ENCODE results near the gene CH25H. TPM values are rescaled to one million over a fixed set of nuclear protein-coding genes. Genes with fewer than 3 reads are reported as not detected.

CH25H gene
- polyA plus RNA-seq, 1 of the 3 experiments (the other 2 are of a cell fraction), result not detected

DNA sequence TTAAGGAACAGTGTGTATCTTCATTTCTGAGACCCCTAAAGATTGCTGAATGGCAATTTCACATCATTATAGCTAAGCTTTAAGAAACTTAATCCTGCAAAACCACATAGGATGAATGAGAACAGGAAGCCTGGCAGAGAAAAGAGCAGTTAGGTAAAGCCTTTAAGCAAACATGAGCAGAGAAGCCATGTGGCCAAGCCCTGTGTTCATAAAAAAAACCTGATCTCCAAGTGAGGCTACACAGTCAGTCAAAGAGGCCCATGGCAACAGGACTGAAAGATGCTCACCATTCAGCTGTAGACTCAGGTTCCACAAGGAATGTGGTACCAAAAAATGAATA, 35.2 kb upstream of the CH25H start:
- no peaks in the 10 kb centered on the region for H3K27me3 ChIP-seq (ENCODE audit: insufficient read depth)
- POLR2A ChIA-PET, result no interaction called here
- peaks cover 9 to 11% of the 10 kb centered on the region in 2 experiments for H3K36me3 ChIP-seq (replicated peaks in 1 of 2; ENCODE audit: control insufficient read depth in 1 of 2, insufficient read depth in 2 of 2, low read length in 1 of 2)
- no peaks in the 10 kb centered on the region for H3K9me2 ChIP-seq
- no peak overlapping the region for H2AFZ ChIP-seq (ENCODE audit: low read depth)
- CTCF ChIA-PET, result interaction anchor here (0.9 kb wide), 1 partner anchor 25 kb away, joined by 3 read pairs; no protein-coding TSS in a partner anchor
- no peak overlapping the region for H3K4me3 ChIP-seq (ENCODE audit: low read depth in 2 of 2, low read length in 1 of 2)
- no peaks in the 10 kb centered on the region for H3F3A ChIP-seq (replicated peaks; ENCODE audit: insufficient read depth)
- H3K9me3 ChIP-seq, result no peaks in the 10 kb centered on the region
- H3K4me2 ChIP-seq, result no peak overlapping the region
- H3K79me2 ChIP-seq (ENCODE audit: insufficient read depth), result no peaks in the 10 kb centered on the region; the same call in 1 of the 2 replicates
- H4K20me1 ChIP-seq (ENCODE audit: insufficient read depth), result no peaks in the 10 kb centered on the region
- H3K9ac ChIP-seq, result no peak overlapping the region
- TF ChIP-seq TAF1 (IDR thresholded peaks at IDR 0.05; ENCODE audit: borderline replicate concordance, low read depth, low read length) (no peak), NFIC (IDR thresholded peaks at IDR 0.05; ENCODE audit: borderline replicate concordance) (no peak)
- no peaks in the 10 kb centered on the region; a peak in 1 of 4 replicates for H3K4me1 ChIP-seq (ENCODE audit: control insufficient read depth in 1 of 2, insufficient read depth in 2 of 2, low read depth in 1 of 2, low read length in 1 of 2)
- DNase-seq, result no peak
- no peak overlapping the region for H3K27ac ChIP-seq (ENCODE audit: low read depth in 2 of 2, low read length in 1 of 2)

DNA sequence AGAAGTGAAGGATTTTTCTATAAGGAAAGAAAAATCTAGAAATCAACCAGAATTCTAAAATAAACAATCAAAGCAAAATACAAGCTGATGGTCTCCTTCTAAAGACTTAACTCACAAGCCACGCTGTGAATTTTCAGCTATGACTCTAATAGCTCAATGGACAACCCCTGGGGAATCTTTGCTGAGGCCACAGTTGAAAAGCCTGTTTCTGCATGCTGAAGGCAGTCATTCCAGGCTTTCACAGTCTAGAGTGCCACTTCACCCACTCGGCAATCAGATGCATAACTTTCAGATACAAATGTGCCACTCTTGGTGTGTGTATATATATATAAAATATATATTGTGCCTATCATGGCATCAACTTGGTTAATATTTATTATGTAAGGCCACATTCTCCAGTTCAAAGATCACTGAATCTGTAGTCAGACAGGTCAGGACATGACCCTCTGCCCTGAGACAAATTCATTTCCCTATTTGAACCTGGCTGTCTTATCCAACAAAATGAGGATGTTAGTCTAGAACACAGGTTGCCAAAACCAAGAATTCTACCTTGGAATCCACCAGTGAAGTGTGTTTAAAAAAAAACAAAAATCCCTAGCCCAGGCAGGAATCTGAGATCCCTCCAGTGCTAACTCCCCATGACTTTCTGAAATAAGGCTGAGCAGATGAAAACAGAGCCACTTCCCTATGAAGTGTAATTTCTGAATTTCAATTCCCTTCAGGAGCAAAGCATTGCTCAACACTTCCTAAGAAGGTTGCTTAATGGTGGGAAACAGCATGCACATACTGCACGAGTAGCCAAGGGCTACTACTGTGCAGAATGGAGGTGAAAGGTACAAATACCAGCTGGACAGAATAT, 34.6 kb upstream of the CH25H start:
- Histone ChIP-seq H3K4me1 (ENCODE audit: control insufficient read depth in 1 of 2, insufficient read depth in 2 of 2, low read depth in 1 of 2, low read length in 1 of 2) (no peaks in the 10 kb centered on the region; a peak in 1 of 4 replicates), H3K27ac (ENCODE audit: low read depth in 2 of 2, low read length in 1 of 2) (no peak overlapping the region), H3K9ac (no peak overlapping the region), H3K4me3 (ENCODE audit: low read depth in 2 of 2, low read length in 1 of 2) (no peak overlapping the region), H3F3A (replicated peaks; ENCODE audit: insufficient read depth) (no peaks in the 10 kb centered on the region), H3K27me3 (ENCODE audit: insufficient read depth) (no peaks in the 10 kb centered on the region), H4K20me1 (ENCODE audit: insufficient read depth) (no peaks in the 10 kb centered on the region), H3K9me3 (no peaks in the 10 kb centered on the region), H2AFZ (ENCODE audit: low read depth) (no peak overlapping the region), H3K4me2 (no peak overlapping the region), H3K79me2 (ENCODE audit: insufficient read depth) (no peaks in the 10 kb centered on the region; the same call in 1 of the 2 replicates), H3K36me3 (replicated peaks in 1 of 2; ENCODE audit: control insufficient read depth in 1 of 2, insufficient read depth in 2 of 2, low read length in 1 of 2) (peaks cover 9 to 11% of the 10 kb centered on the region in 2 experiments), H3K9me2 (no peaks in the 10 kb centered on the region)
- ChIA-PET POLR2A (no interaction called here), CTCF (interaction anchor here (0.9 kb wide), 1 partner anchor 24 kb away, joined by 3 read pairs; no protein-coding TSS in a partner anchor)
- TF ChIP-seq, protein P1, sequence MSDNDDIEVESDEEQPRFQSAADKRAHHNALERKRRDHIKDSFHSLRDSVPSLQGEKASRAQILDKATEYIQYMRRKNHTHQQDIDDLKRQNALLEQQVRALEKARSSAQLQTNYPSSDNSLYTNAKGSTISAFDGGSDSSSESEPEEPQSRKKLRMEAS (IDR thresholded peaks at IDR 0.05; ENCODE audit: low read depth), result no peak
- no peak for TF ChIP-seq FOXJ3 (CRISPR knock-in tag; IDR thresholded peaks at IDR 0.05)
- no peak for TF ChIP-seq EZH2phosphoT487 (IDR thresholded peaks at IDR 0.05; ENCODE audit: borderline replicate concordance, low read depth)
- no peak for TF ChIP-seq CHD2 (IDR thresholded peaks at IDR 0.05; ENCODE audit: low read length, partially characterized antibody)
- TF ChIP-seq SMC3 (IDR thresholded peaks at IDR 0.05; ENCODE audit: low read depth, low read length), result no peak
- no peak for TF ChIP-seq POLR2AphosphoS5 (IDR thresholded peaks at IDR 0.05; ENCODE audit: low read depth, low read length)
- no peak for TF ChIP-seq JUND (IDR thresholded peaks at IDR 0.05)
- TF ChIP-seq YY1 (IDR thresholded peaks at IDR 0.05; ENCODE audit: low read depth), result no peak
- no peak for DNase-seq
- WGBS (ENCODE audit: low lambda C conversion rate), result 90% methylated on average over 3 of the region's 3 CpGs

DNA sequence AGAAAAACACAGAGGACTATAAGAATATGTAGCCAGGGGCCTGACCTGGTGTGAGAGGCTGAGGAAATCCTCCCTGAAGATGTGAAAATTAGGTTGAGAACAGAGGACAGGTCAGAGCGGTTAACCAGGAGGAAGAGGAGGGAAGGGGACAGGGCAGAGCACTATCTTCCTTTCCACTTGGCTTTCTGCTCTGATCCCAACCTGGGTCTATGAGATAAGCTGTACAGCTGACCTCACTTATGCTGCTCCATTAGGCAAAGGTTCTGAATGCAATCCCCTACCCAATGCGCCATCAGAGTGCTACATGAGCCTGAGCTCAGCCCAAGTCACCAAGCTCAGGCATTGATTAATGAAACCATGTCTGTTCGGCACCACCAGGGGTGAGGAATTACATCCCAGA, 33.9 kb upstream of the CH25H start:
- CTCF ChIA-PET, result interaction anchor here (0.8 kb wide), 1 partner anchor 27 kb away, joined by 3 read pairs; no protein-coding TSS in a partner anchor
- 100% methylated on average over 3 of the region's 3 CpGs for WGBS (ENCODE audit: low lambda C conversion rate)
- H3K79me2 ChIP-seq (ENCODE audit: insufficient read depth), result no peaks in the 10 kb centered on the region; the same call in 1 of the 2 replicates
- H3F3A ChIP-seq (replicated peaks; ENCODE audit: insufficient read depth), result no peaks in the 10 kb centered on the region
- no peak overlapping the region for H2AFZ ChIP-seq (ENCODE audit: low read depth)
- H3K4me2 ChIP-seq, result no peak overlapping the region
- TF ChIP-seq, protein P1 (IDR thresholded peaks at IDR 0.05; ENCODE audit: low read depth), result no peak
- no peak for TF ChIP-seq FOXM1 (IDR thresholded peaks at IDR 0.05; ENCODE audit: low read depth)
- TF ChIP-seq EP300 (IDR thresholded peaks at IDR 0.05; ENCODE audit: borderline replicate concordance in 1 of 2, low read depth in 1 of 2, low read length in 1 of 2), result no peak
- TF ChIP-seq, protein P2, sequence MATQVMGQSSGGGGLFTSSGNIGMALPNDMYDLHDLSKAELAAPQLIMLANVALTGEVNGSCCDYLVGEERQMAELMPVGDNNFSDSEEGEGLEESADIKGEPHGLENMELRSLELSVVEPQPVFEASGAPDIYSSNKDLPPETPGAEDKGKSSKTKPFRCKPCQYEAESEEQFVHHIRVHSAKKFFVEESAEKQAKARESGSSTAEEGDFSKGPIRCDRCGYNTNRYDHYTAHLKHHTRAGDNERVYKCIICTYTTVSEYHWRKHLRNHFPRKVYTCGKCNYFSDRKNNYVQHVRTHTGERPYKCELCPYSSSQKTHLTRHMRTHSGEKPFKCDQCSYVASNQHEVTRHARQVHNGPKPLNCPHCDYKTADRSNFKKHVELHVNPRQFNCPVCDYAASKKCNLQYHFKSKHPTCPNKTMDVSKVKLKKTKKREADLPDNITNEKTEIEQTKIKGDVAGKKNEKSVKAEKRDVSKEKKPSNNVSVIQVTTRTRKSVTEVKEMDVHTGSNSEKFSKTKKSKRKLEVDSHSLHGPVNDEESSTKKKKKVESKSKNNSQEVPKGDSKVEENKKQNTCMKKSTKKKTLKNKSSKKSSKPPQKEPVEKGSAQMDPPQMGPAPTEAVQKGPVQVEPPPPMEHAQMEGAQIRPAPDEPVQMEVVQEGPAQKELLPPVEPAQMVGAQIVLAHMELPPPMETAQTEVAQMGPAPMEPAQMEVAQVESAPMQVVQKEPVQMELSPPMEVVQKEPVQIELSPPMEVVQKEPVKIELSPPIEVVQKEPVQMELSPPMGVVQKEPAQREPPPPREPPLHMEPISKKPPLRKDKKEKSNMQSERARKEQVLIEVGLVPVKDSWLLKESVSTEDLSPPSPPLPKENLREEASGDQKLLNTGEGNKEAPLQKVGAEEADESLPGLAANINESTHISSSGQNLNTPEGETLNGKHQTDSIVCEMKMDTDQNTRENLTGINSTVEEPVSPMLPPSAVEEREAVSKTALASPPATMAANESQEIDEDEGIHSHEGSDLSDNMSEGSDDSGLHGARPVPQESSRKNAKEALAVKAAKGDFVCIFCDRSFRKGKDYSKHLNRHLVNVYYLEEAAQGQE (IDR thresholded peaks at IDR 0.05; ENCODE audit: low read depth, low read length), result no peak
- no peak for TF ChIP-seq EZH2phosphoT487 (IDR thresholded peaks at IDR 0.05; ENCODE audit: borderline replicate concordance, low read depth)
- TF ChIP-seq, protein P3, sequence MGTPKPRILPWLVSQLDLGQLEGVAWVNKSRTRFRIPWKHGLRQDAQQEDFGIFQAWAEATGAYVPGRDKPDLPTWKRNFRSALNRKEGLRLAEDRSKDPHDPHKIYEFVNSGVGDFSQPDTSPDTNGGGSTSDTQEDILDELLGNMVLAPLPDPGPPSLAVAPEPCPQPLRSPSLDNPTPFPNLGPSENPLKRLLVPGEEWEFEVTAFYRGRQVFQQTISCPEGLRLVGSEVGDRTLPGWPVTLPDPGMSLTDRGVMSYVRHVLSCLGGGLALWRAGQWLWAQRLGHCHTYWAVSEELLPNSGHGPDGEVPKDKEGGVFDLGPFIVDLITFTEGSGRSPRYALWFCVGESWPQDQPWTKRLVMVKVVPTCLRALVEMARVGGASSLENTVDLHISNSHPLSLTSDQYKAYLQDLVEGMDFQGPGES (IDR thresholded peaks at IDR 0.05; ENCODE audit: low read depth, low read length), result no peak
- no peaks in the 10 kb centered on the region for H3K27me3 ChIP-seq (ENCODE audit: insufficient read depth)
- H3K4me3 ChIP-seq (ENCODE audit: low read depth in 2 of 2, low read length in 1 of 2), result no peak overlapping the region
- no peak for DNase-seq
- no peaks in the 10 kb centered on the region for H4K20me1 ChIP-seq (ENCODE audit: insufficient read depth)
- peaks cover 9 to 11% of the 10 kb centered on the region in 2 experiments for H3K36me3 ChIP-seq (replicated peaks in 1 of 2; ENCODE audit: control insufficient read depth in 1 of 2, insufficient read depth in 2 of 2, low read length in 1 of 2)
- no peaks in the 10 kb centered on the region for H3K9me2 ChIP-seq
- no peak overlapping the region for H3K9ac ChIP-seq
- POLR2A ChIA-PET, result no interaction called here
- H3K27ac ChIP-seq (ENCODE audit: low read depth in 2 of 2, low read length in 1 of 2), result no peak overlapping the region
- no peaks in the 10 kb centered on the region; a peak in 1 of 4 replicates for H3K4me1 ChIP-seq (ENCODE audit: control insufficient read depth in 1 of 2, insufficient read depth in 2 of 2, low read depth in 1 of 2, low read length in 1 of 2)
- H3K9me3 ChIP-seq, result no peaks in the 10 kb centered on the region
